Psoas muscle (tissue), 8 donors: ENCODE measurements around the gene FRMPD4. TPM values are rescaled to one million over a fixed set of nuclear protein-coding genes. Genes with fewer than 3 reads are reported as not detected.

Experiments used
- ATAC-seq, 4 donors: fragments of 200-7000 bp; cut with Tn5 transposase; one replicate each; pipeline ENCODE4 v1.9.1; 2020; ENCODE audit warnings: moderate library complexity in 3 of 4, mild to moderate bottlenecking in 2 of 4
- DNase-seq, 2 donors: peaks; one replicate each; pipeline ENCODE4 v3.0.0-alpha.2; 2020
- H3K27ac ChIP-seq: fragments of 200-600 bp; one replicate; pipeline ENCODE4 v1.8.0; 2022
- H3K27me3 ChIP-seq, 3 donors: fragments of 200-600 bp in 1 of 3; one replicate each; pipeline versions ENCODE4 v1.6.1 to v1.8.0; 2013 to 2022; ENCODE audit warnings: low read length in 2 of 3, mild to moderate bottlenecking in 2 of 3, moderate library complexity in 1 of 3; ENCODE audit not compliant: insufficient read depth in 3 of 3
- H3K36me3 ChIP-seq, 2 donors: fragments of 200-600 bp in 1 of 2; one replicate each; pipeline versions ENCODE4 v1.6.1 to v1.8.0; 2013 to 2022; ENCODE audit warnings: low read depth in 1 of 2, mild to moderate bottlenecking in 1 of 2, moderate library complexity in 1 of 2; ENCODE audit not compliant: insufficient read depth in 1 of 2
- H3K4me1 ChIP-seq: fragments of 200-600 bp; one replicate; pipeline ENCODE4 v1.8.0; 2022
- H3K4me3 ChIP-seq: fragments of 200-600 bp; one replicate; pipeline ENCODE4 v1.8.0; 2022; ENCODE audit warnings: mild to moderate bottlenecking
- H3K9me3 ChIP-seq: fragments of 200-600 bp; one replicate; pipeline ENCODE4 v1.8.0; 2022
- CTCF ChIP-seq: fragments of 200-600 bp; IDR thresholded peaks from one replicate; pipeline ENCODE4 v1.8.0; 2022; ENCODE audit warnings: antibody characterized with exemption
- WGBS, 3 donors: extraction: QIAGEN DNeasy Blood & Tissue Kit; methylation state at CpG; one replicate each; pipeline versions ENCODE4 v1.1.6 to v1.1.7; 2013; 5-methylcytosine and 5-hydroxymethylcytosine counted together
- intact Hi-C, 2 donors: fragments of 100-400 bp; cut with DNase I; formaldehyde crosslinking; loops; one replicate each; pipeline versions ENCODE4 v1.11.0 to v1.14.2; 2022
- polyA plus RNA-seq, 3 donors: library from polyadenylated mRNA; stranded (reverse); fragments of 200-250 nt; gene quantifications; one replicate each; pipeline ENCODE4 v1.2.3, GENCODE V29; 2013
- total RNA-seq, 4 donors: library from RNA; stranded (reverse); fragmentation: NEBNext Ultra II Directional in 2 of 4; extraction: Animal tissue kit (Norgen Biotek cat#: 25700) in 2 of 4; gene quantifications; one replicate each; pipeline versions ENCODE4 v1.2.1 to v1.2.4, GENCODE V29; 2021 to 2023
- donor health status: healthy with polysubstance abuse.
- donor health status: DM: no; HTN: no; CAD: no; lungs with moderate emphysema.
- donor health status: Bipolar disorder and iron deficiency.
- donor health status: healthy.
- donor health status: DM: yes; HTN: yes; CAD: no.
- donor health status: DM: no; HTN: no; CAD: no.
- donor health status: DM: no; HTN: no; CAD: no.
- donor health status: DM: yes; HTN: yes; CAD: no.

FRMPD4 gene
- total and polyA plus RNA-seq, 7 donors = 0.01 to 0.79 (median 0.06) TPM; not detected in 1

GRCh38 chrX:12374286-12374685 lies 236.0 kb downstream of the FRMPD4 start:
- Histone ChIP-seq H3K36me3 (no peaks in the 10 kb centered on the region), H3K9me3 (no peaks in the 10 kb centered on the region), H3K4me1 (no peaks in the 10 kb centered on the region), H3K27me3 (peaks cover 0 to 3% (median 0%) of the 10 kb centered on the region in 3 donors), H3K27ac (no peak overlapping the region), H3K4me3 (no peak overlapping the region)
- no peak for ATAC-seq
- TF ChIP-seq CTCF = no peak
- no peak for DNase-seq
- intact Hi-C loops = no loop called here
- WGBS, 3 donors = 58 to 65% (median 60%) methylated on average over 6 of the region's 6 CpGs

GRCh38 chrX:12378253-12378652 lies 240.0 kb downstream of the FRMPD4 start:
- ATAC-seq (no peak), DNase-seq (no peak)
- no peak overlapping the region for H3K4me3 ChIP-seq
- 52 to 68% (median 60%) methylated on average over 7 of the region's 7 CpGs for WGBS, 3 donors
- H3K9me3 ChIP-seq = no peaks in the 10 kb centered on the region
- no peaks in the 10 kb centered on the region for H3K36me3 ChIP-seq
- peaks cover 0 to 3% (median 3%) of the 10 kb centered on the region in 3 donors for H3K27me3 ChIP-seq
- H3K27ac ChIP-seq = no peak overlapping the region
- H3K4me1 ChIP-seq = no peaks in the 10 kb centered on the region
- no peak for TF ChIP-seq CTCF
- intact Hi-C loops = no loop called here

GRCh38 chrX:12378706-12379105 lies 240.4 kb downstream of the FRMPD4 start:
- 71 to 100% (median 86%) methylated on average over 1 of the region's 1 CpG for WGBS, 3 donors
- DNase-seq = no peak
- H3K4me1 ChIP-seq = no peaks in the 10 kb centered on the region
- H3K4me3 ChIP-seq = no peak overlapping the region
- no peaks in the 10 kb centered on the region for H3K9me3 ChIP-seq
- peaks cover 0 to 3% (median 3%) of the 10 kb centered on the region in 3 donors for H3K27me3 ChIP-seq
- ATAC-seq = no peak
- H3K27ac ChIP-seq = no peak overlapping the region
- intact Hi-C loops = no loop called here
- TF ChIP-seq CTCF = no peak
- no peaks in the 10 kb centered on the region for H3K36me3 ChIP-seq

GRCh38 chrX:12379671-12380070 lies 241.4 kb downstream of the FRMPD4 start:
- H3K4me1 ChIP-seq = no peaks in the 10 kb centered on the region
- no peak for TF ChIP-seq CTCF
- no peaks in the 10 kb centered on the region for H3K36me3 ChIP-seq
- 75 to 86% (median 84%) methylated on average over 3 of the region's 3 CpGs for WGBS, 3 donors
- H3K27ac ChIP-seq = no peak overlapping the region
- H3K27me3 ChIP-seq = peaks cover 0 to 3% (median 3%) of the 10 kb centered on the region in 3 donors
- ATAC-seq (no peak), DNase-seq (no peak)
- no peak overlapping the region for H3K4me3 ChIP-seq
- intact Hi-C loops = no loop called here
- H3K9me3 ChIP-seq = no peaks in the 10 kb centered on the region

GRCh38 chrX:12383196-12383595 lies 244.9 kb downstream of the FRMPD4 start:
- ATAC-seq (no peak), DNase-seq (no peak)
- Histone ChIP-seq H3K36me3 (no peaks in the 10 kb centered on the region), H3K4me1 (no peaks in the 10 kb centered on the region), H3K4me3 (no peak overlapping the region), H3K27ac (no peak overlapping the region), H3K27me3 (peaks cover 0 to 3% (median 2%) of the 10 kb centered on the region in 3 donors), H3K9me3 (no peaks in the 10 kb centered on the region)
- no peak for TF ChIP-seq CTCF
- intact Hi-C loops = no loop called here
- WGBS, 3 donors = 35 to 52% (median 39%) methylated on average over 2 of the region's 2 CpGs
